GM21360 (cell line): ENCODE results near the gene CCDC88A.
"Not testable (repeated sequence)": the region's sequence is repeated elsewhere in the genome, so short reads cannot be mapped to it uniquely, and the experiment has no call there.

Source experiments
- ATAC-seq: cut with Tn5 transposase; IDR thresholded peaks from one replicate; pipeline ENCODE4 v1.9.1; 2021; ENCODE audit warnings: mild to moderate bottlenecking, moderate library complexity; ENCODE audit not compliant: unreplicated experiment

Gene CCDC88A

DNA sequence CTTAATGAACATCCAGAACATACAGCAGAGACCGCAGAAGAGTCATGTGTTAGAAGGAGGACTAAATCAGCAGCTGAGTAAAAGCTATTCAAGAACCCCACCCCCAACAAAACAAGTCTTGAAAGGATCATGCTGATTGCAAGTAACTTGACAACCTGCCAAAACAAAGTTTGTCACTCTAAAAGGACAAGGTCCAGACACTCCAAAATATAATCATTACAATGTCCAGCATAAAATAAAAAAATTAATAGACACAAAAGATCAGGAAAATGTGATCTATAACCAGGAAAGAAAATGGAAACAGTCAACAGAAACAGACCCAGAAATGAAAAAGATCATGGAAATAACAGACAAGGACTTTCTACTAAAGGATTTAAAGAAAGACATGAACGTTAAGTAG lies 28.5 kb downstream of the CCDC88A start:
- no peak for ATAC-seq

DNA sequence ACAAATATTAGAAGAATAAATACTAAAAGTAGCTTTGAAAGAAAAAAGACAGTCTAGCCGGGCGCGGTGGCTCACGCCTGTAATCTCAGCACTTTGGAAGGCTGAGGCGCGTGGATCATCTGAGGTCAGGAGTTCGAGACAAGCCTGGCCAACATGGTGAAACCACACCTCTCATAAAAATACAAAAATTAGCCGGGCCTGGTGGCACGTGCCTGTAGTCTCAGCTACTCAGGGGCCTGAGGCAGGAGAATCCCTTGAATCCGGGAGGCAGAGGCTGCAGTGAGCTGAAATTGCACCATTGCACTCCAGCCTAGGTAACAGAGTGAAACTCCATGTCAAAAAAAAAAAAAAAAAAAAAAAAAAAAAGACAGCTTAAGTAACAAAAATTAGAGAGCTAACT lies 34.1 kb downstream of the CCDC88A start:
- not testable (repeated sequence) for ATAC-seq

DNA sequence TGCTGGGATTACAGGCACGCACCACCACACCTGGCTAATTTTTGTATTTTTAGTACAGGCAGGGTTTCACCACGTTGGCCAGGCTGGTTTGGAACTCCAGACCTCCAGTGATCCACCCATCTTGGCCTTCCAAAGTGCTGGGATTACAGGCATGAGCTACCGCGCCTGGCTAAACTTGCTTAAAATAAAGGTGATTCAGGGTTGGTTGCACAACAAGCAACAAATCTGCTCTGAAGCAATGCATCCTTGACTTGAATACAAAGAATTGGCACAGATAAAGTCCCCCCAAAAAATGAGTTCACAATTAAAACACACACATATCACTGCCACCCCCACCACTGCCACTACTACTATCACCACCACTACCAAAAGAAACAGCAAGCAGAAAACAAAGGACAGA lies 34.9 kb downstream of the CCDC88A start:
- no peak for ATAC-seq

DNA sequence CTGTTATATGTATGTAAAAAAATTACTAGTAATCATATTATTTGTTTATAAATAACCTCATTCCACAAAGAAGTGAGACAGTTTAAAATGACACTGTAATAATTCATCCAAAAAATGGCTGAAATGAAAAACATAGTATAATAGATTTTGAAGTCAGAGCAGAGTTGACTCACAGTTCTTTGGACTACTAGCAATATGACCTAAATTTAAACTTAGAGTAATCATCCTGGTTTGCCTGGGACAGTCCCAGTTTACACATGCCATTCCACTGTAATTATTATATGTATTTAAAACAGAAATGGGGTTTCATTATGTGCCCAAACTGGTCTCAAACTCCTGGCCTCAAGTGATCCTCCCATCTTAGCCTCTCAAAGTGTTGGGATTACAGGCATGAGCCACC lies 48.3 kb downstream of the CCDC88A start:
- ATAC-seq = no peak

DNA sequence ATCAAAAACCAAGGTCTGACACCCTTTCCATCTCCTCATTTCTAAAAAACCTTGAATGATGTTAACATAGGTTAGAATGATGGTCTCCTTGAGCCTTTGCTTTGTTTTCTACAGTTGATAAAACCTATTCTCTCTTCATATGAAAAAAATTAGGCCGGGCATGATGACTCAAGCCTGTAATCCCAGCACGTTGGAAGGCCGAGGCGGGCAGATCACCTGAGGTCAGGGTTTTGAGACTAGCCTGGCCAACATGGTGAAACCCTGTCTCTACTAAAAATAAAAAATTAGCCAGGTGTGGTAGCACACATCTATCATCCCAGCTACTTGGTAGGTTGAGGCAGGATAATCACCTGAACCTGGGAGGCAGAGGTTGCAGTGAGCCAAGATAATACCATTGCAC lies 49.4 kb downstream of the CCDC88A start:
- ATAC-seq = no peak

DNA sequence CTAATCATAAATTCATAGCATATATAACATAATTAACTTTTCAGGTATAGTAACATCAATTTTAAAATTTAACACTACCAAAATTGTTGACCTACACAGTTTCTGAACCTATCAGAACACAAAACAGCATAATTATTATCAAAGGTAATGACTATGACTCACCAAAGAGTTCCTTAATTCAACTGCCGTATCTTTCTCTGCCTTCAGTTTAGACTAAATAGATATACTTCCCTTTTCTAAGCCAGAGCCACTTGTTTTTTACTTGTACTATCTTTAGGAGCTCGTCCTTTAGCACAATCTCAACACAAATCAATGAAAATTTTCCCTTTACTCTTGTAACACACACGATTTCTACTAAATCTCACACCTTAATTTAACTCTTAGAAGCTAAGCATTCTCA lies 54.4 kb downstream of the CCDC88A start:
- ATAC-seq = no peak

DNA sequence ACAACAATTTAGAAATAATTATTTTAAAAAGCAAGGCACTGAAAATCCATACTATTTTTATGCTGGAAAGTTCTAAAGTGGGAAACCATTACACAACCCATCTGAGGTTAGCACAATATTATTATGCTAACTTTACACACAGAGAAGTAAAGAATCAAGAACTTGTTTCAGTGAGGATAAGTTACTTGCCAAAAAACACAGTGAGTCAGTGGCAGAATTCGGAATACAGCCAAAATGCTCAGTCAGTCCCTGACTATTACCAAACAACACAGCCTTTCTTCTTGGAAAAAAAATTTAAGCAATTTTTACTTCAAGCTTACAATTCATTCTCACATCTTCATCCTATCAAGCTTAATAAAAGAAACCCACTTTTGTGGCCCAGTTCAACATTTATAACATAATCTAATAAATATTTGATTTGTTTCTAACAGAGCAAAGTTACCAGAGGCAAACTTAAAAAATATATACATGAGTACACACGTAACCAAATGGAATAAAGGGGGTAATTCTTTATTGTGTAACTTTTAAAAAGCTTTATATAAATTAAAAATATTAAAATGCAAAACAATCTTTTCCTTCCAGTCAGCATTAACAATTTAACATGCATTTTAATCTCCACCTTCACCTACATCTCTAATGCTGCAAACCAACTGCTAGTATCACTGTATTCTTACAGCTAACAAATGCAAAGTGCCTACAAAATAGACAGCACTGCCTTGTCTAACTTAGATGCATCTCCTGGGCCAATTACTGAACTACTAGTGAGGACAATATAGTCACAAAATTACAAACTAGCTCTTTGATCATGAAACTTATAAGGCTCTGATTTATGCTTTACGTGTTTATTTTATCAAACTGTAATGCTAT lies 55.2 kb downstream of the CCDC88A start:
- no peak for ATAC-seq

DNA sequence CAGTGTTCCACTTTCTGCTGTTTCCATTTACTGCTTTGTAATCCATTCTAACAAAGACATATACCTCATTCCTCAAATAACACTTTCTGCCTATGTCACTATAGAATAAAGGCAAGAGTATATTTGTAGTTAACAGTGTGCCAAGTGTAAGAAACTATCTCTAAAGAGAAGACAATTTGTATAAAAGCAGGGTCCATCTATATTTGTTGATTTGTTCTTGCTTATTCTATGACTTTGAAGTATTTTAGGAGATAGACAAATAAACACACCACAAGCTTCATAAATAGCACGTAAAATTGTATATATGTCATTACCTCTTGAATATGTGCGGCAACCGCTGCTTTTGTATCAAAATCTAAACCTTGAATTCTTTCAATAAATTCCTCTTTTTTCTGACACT lies 56.0 kb downstream of the CCDC88A start:
- no peak for ATAC-seq

DNA sequence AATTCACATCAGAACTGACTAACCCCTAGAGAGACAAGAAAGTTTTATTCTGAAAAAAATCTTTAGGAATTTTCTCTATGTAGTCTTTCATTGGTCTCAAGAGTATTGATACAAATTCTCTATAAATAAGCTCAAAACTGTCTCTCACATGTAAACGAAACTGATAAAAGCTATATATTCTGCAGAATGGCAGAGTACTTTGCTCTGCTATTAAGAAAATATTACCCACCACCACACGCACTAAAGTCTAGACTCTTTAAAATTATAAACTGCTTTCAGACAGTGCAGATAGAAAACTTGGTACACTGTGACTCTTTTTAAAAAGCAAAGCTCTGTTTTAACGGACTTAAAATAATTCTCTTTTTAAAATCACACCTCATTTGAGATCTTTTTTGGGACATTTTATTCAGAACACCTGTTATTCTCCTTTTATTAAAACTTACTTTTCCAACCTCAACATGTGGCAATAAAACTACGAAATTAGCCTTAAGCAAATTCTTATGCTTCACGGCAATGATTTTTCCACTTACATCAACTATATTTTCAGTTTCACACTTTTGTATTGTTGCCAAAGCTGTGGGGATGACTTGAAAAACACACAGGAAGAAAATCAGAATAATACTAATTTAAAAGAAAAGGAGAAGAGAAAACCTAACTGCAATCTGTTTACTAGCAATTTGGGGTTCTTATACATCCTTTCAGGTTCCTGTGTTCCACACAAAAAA lies 58.0 kb downstream of the CCDC88A start:
- no peak for ATAC-seq

DNA sequence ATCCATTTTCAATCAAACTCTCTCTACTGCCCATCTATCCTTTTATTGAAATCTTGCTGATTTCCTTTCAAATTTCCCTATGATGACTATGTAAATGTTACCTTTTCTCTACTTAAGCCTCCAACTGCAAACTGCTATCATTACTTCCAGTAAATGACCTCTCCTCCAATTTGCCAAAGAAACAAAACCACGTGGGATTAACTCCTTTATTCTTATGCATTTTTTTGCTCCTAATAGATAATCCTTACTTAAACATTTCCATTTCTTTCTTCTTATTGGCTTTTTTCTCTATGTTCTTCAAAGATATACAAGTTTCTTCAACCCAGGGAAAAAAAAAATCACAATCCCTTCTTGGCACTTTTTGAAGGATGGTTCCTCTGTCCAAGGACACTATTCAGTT lies 61.2 kb downstream of the CCDC88A start:
- no peak for ATAC-seq

DNA sequence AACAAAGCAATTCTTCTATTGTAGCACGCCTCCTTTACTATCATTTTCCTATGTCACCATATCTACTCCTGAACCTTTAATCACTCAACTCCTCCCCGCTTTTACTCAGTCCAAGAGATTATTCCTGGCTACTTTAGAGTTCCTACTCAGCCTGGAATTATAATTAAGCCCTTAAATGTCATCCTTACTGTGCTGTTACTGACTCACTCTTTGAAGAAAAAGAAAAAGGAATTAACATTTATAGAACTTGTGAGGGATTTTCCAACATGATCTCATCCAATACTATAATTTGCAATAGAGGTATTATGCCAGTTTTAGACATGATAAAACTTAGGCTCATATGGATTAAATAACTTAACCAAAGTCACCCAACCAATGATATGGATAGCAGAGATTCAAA lies 61.7 kb downstream of the CCDC88A start:
- ATAC-seq = no peak

DNA sequence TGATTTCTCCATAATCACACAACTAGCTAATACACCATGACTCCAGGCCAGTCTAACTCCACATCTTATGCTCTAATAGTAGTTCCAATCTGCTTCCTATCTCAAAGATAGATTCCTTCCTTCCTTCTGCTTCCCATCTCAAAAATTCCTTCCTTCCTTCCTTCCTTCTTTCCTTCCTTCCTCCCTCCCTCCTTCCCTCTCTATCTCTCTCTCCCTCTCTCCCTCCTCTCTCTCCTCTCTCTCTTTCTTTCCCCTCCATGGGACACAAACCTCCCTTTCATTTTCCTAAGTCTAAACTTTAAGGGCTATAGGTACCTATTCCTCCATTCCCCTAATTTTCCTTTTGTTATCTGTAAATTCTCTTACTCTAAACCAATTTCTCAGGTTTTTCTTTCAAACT lies 62.5 kb downstream of the CCDC88A start:
- ATAC-seq = no peak

DNA sequence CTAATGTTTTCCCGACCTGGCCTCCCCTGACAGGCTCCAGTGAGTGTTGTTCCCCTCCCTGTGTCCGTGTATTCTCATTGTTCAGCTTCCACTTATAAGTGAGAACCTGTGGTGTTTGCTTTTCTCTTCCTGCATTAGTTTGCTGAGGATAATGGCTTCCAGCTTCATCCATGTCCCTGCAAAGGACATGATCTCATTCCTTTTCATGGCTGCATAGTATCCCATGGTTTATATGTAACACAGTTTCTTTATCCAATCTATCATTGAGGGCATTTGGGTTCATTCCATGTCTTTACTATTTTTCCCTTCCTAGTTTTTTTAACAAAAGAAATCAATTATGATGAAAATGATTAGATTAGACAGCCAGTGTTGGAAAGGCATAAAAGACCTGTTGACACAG lies 63.5 kb downstream of the CCDC88A start:
- not testable (repeated sequence) for ATAC-seq

DNA sequence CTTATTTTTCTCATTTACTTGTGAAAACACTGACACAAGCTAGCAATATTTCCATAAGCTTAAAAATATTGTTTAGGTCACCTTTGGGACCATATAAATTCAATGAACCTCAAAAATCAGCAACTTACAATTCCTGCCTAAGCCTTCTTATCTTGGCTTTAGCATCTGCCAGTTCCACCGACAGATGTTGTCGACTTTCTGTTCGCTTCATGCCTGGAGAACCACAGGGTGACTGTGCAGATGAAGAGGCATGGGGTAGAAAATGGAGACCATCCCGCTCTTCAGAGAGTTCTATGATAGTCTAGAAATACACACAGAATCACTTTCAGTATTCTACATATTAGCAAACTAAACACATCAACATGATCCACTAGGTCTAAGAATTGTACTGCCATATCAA lies 64.2 kb downstream of the CCDC88A start:
- ATAC-seq = no peak

DNA sequence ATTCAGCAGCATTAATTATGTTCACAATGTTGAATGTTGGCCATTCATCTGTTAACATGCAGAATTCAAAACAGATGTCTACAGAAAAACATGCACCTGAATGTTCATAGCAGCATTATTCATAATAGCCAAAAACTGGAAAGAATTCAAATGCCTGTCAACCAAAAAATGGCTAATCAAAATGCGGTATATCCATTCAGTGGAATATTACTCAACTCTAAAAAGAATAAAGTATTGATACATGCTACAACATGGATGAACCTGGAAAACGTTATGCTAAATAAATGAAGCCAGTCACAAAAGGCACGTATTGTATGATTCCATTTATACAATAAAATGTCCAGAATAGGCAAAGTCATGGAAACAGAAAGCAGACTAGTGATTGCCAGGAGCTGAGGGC lies 68.0 kb downstream of the CCDC88A start:
- ATAC-seq = no peak

DNA sequence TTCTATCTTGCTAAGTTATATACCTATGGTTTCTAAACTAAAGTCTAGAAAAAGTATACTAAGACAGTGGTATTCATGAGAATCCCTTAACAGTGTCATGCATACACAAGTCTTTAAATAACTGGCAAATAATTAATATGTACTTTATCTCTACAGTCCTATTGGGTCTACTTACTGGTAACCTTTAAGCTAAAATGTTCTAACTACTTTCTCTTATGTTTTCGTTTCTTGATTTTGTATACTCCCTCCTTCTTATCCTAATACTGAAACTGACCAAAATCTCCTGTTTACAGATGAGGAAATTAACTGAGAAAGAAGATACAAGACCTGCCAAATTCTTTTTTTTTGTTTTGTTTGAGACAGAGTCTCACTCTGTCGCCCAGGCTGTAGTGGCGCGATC lies 74.6 kb downstream of the CCDC88A start:
- no peak for ATAC-seq

DNA sequence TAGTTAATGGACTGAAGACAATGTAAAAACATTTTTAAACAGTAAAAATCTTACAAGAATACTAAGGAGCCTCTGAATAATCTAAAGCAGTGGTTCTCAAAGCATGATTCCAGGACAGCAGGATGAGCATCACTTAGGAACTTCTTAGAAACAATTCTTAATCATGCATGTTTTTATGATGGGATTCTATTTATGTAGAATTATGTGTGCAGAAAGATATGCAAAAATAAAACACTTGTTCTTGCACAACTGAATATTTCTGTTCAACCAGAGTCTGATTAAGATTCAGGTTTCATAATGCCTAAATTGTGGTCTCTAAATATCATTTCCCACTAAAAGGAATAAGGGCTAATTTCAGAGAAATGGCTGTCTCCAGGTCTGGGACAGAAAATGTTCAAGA lies 81.4 kb downstream of the CCDC88A start:
- ATAC-seq = no peak

DNA sequence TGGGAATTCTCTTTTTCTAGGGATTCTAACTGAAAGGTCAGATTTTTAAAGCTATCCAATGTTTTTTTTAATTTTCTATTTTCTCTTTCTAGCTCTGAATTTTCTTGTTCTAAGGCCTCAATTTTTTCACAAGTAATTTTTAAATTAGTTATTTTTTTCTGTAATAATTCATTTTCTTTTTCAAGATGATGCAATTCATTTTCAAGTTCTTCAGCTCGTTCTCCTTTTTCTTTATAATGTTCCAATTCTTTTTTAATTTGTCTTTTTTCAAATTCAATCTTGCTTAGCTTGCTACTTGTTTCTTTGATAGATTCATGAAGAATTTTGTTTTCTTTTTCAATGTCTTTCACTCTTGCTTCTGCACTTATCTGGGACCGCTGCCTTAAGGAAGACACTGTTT lies 84.9 kb downstream of the CCDC88A start:
- ATAC-seq = no peak

DNA sequence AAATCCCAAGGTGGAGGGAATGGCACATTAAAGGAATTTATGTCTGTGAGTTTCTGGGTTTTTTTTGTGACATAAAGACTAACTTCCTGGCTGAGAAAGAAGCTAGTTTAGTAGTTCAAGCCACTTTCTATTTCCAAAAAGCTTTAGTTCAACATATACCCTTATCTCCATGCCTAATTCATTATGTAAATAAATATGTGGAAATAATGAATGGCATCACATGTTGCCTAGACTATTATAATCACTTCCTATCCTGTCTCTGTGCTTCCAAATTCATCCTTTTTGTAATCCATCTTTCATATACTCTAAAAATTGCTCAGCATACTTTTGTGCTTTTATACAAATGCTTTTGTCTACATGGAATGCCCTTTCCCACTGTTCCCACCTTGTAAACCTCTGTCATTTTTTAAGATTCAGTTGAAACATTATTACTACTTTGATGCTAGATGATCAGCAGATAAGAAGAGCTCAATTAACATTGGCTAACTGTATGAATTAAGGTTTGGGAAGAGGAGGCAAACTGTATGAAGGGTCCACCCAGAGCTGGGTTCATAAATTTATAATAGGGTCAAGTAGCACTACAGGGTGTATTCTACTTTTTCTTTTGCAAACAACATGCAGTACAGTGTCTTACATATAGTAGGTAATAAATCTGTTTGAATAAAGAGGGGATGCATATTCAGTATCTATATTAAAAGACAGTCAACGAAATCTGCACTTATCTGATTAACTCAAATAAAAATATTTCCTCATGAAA lies 88.9 kb downstream of the CCDC88A start:
- ATAC-seq = no peak

DNA sequence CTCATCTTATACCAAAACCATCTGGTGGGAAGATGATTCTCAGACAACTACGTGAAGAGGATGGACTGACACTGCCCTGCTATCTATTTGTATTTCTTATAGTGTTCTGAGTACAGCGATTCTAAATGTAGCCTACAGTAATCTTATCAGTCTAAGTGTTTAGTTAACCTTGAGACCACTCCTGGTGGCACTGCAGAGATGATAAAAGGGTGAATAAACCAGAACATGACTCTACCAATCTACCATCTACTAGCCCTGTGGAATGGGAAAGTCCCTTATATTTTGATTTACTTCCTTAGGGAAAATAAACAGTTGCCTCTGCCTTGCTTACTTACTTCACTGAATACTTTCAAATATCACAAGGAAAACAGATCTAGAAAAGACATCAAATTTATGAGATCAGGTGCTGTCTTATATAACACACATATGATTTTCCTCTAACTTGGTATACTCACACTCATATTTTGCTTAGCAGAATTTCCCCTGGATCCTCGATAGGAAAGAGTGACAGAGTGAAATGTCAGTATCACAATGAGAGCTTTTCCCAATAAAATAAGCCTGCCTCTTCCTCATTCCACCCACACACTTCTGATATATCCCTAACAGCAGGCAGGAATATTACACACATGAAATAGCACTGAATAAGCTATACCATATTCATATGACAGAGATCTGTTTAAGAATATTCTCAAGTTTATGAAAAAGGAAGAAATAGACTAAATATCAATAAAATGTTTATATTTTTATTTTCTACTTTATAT lies 92.0 kb downstream of the CCDC88A start:
- ATAC-seq = no peak

DNA sequence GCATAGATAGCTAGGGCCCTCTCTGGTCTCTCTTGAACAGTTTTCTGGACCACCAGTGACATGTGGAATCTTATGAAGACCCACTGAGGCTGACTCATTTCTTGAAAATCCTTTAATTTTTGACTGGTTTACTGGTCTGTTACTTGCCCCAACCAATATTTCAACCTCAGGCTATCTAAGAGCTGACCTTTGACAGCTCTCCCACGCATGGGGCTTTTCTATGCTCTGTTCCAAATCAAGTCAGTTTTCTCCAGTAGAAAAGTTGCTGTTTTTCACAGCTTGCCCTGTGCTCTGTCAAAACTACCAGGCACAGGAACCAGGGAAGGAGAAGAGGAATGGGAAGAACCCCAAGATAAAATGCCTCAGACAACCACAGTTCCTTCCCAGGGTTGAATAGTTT lies 104.7 kb downstream of the CCDC88A start:
- no peak for ATAC-seq
